SU-DHL-6 (cell line): ENCODE measurements around the gene TAS2R10.

ENCODE experiments used
- H2AFZ ChIP-seq: fragments of 200-600 bp; sonication (generic); 2 replicates; pipeline ENCODE4 v1.6.1; 2014; ENCODE audit warnings: low read depth, mild to moderate bottlenecking, moderate library complexity, mixed read lengths, antibody characterized with exemption, low read length; ENCODE audit not compliant: severe bottlenecking
- H3F3A ChIP-seq: fragments of 200-600 bp; shearing (Covaris generic); 2 replicates; pipeline ENCODE4 v1.6.0; 2016; ENCODE audit warnings: antibody characterized with exemption, mild to moderate bottlenecking; ENCODE audit not compliant: insufficient read depth
- H3K27ac ChIP-seq: fragments of 200-600 bp; sonication (generic); 2 replicates; pipeline ENCODE4 v1.5.1; 2016; ENCODE audit warnings: low read depth, mild to moderate bottlenecking, low read length, moderate library complexity, mixed read lengths
- H3K27me3 ChIP-seq: fragments of 200-600 bp; sonication (generic), shearing (Covaris generic); 2 replicates; pipeline ENCODE4 v1.6.0; 2014; ENCODE audit warnings: mild to moderate bottlenecking, low read length
- H3K36me3 ChIP-seq: fragments of 200-600 bp; sonication (generic); 2 replicates; pipeline ENCODE4 v1.6.1; 2014; ENCODE audit warnings: mild to moderate bottlenecking, low read length, mixed read lengths
- H3K4me2 ChIP-seq: fragments of 300-600, 200-600 bp; shearing (Covaris generic), sonication (generic); 2 replicates; pipeline ENCODE4 v1.6.0; 2014; ENCODE audit warnings: low read length, low read depth, mild to moderate bottlenecking; ENCODE audit not compliant: poor library complexity, severe bottlenecking
- H3K4me3 ChIP-seq: fragments of 200-600 bp; sonication (generic); 2 replicates; pipeline ENCODE4 v1.5.1; 2014; ENCODE audit warnings: antibody characterized with exemption, low read length, mild to moderate bottlenecking, mixed read lengths; ENCODE audit not compliant: insufficient read depth, poor library complexity, severe bottlenecking
- H3K79me2 ChIP-seq: fragments of 200-600 bp; sonication (generic); 2 replicates; pipeline ENCODE4 v1.6.1; 2014; ENCODE audit warnings: mild to moderate bottlenecking, low read length, moderate library complexity; ENCODE audit not compliant: insufficient read depth
- H3K9ac ChIP-seq: fragments of 200-600 bp; sonication (generic); 2 replicates; pipeline ENCODE4 v1.7.0; 2014; ENCODE audit warnings: mild to moderate bottlenecking, low read length
- H3K9me2 ChIP-seq: fragments of 200-600 bp; sonication (generic); replicated peaks from 2 replicates; pipeline ENCODE4 v1.6.1; 2014; ENCODE audit warnings: low read length; ENCODE audit not compliant: insufficient read depth
- H3K9me3 ChIP-seq: fragments of 200-600 bp; sonication (generic); 2 replicates; pipeline ENCODE4 v1.6.1; 2014; ENCODE audit warnings: low read length, mixed read lengths; ENCODE audit not compliant: insufficient read depth
- H4K20me1 ChIP-seq: fragments of 200-600 bp; sonication (generic); 2 replicates; pipeline ENCODE4 v1.6.1; 2014; ENCODE audit warnings: low read depth, mild to moderate bottlenecking, antibody characterized with exemption, low read length, moderate library complexity, mixed read lengths
- EZH2phosphoT487 ChIP-seq: fragments of 200-600 bp; sonication (generic), shearing (Covaris generic); conservative IDR thresholded peaks from 2 replicates; pipeline ENCODE4 v1.6.1; 2018; ENCODE audit warnings: mild to moderate bottlenecking, antibody characterized with exemption, low read length, moderate library complexity, mixed read lengths
- TF ChIP-seq, protein P1 (sequence below): fragments of 200-600 bp; sonication (generic); IDR thresholded peaks from one replicate; pipeline ENCODE4 v1.5.1; 2017; ENCODE audit warnings: antibody characterized with exemption, mild to moderate bottlenecking, low read length, moderate library complexity; ENCODE audit not compliant: insufficient read depth, poor library complexity, severe bottlenecking

Gene TAS2R10

DNA sequence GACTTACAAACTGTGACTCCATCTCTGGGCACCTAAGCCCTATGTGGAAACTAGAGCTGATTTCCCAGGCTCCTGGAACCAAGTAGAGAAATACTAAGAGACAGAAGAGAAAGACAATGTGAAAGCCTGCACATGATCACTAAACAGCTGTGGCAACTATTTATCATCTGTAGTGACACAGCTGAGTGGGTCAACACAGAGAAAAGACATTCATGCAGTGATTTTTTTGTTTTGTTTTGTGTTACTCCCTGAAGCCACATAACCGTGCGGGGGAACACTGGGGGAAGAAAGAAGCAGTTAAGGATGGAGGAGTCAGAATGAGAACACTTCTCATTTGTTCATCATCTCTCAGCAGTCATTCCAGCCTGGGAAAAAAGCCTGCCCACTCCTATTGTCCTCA is 21.6 kb upstream of the TAS2R10 start:
- no peaks in the 10 kb centered on the region for H3K36me3 ChIP-seq
- no peak overlapping the region for H2AFZ ChIP-seq
- no peak overlapping the region for H3K9ac ChIP-seq
- no peaks in the 10 kb centered on the region for H3K9me2 ChIP-seq
- H3K27me3 ChIP-seq, result no peaks in the 10 kb centered on the region
- H3F3A ChIP-seq, result no peaks in the 10 kb centered on the region
- H3K79me2 ChIP-seq, result no peaks in the 10 kb centered on the region
- H3K4me2 ChIP-seq, result no peak overlapping the region
- H3K9me3 ChIP-seq, result no peaks in the 10 kb centered on the region
- no peak for TF ChIP-seq EZH2phosphoT487
- TF ChIP-seq, protein P1, sequence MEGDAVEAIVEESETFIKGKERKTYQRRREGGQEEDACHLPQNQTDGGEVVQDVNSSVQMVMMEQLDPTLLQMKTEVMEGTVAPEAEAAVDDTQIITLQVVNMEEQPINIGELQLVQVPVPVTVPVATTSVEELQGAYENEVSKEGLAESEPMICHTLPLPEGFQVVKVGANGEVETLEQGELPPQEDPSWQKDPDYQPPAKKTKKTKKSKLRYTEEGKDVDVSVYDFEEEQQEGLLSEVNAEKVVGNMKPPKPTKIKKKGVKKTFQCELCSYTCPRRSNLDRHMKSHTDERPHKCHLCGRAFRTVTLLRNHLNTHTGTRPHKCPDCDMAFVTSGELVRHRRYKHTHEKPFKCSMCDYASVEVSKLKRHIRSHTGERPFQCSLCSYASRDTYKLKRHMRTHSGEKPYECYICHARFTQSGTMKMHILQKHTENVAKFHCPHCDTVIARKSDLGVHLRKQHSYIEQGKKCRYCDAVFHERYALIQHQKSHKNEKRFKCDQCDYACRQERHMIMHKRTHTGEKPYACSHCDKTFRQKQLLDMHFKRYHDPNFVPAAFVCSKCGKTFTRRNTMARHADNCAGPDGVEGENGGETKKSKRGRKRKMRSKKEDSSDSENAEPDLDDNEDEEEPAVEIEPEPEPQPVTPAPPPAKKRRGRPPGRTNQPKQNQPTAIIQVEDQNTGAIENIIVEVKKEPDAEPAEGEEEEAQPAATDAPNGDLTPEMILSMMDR, result no peak
- no peaks in the 10 kb centered on the region for H4K20me1 ChIP-seq
- H3K27ac ChIP-seq, result no peak overlapping the region
- H3K4me3 ChIP-seq, result no peak overlapping the region

DNA sequence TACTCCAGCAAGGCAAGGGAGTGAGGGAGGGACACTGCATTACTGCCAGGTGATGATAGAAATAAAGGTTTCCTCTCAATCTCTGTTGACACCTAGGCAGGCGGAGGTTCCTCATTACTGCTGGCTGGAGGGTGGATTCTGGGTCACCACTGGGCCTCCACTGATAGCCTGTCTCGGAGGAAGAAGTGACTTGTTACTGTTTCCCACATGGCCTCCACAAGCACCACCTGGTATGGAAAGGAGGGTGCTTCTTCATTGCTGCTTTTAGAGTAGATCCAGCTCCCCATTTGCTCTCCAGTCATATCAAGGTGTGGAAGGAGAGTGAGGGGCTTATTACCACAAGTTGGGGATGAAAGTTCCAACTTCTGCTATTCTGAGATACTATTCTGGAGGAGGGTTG is 16.7 kb upstream of the TAS2R10 start:
- Histone ChIP-seq H4K20me1 (no peaks in the 10 kb centered on the region), H3K9me2 (no peaks in the 10 kb centered on the region), H3K27me3 (no peaks in the 10 kb centered on the region), H3K9ac (no peak overlapping the region), H3K4me2 (no peak overlapping the region), H3K36me3 (no peaks in the 10 kb centered on the region), H3K27ac (no peak overlapping the region), H3K4me3 (no peak overlapping the region), H3K79me2 (no peaks in the 10 kb centered on the region), H2AFZ (no peak overlapping the region), H3F3A (no peaks in the 10 kb centered on the region), H3K9me3 (no peaks in the 10 kb centered on the region)
- TF ChIP-seq, protein P1, result no peak
- TF ChIP-seq EZH2phosphoT487, result no peak

DNA sequence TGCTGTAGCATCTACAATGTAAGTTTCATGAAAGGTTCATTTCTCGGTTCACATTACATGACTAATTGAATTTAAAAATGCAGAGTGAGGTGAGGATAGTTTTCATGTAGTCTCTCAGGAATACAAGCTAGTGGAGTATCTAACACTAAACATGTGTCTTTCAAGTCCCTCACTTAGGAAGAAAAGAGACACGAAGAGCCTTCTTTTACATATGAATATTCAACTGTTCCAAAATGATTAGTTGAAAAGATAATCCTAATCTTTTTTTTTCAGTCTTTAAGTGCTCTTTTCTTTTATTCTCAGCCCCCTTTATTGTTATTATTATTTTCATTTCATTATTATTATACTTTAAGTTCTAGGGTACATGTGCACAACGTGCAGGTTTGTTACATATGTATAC is 12.3 kb upstream of the TAS2R10 start:
- Histone ChIP-seq H3K9me2 (no peaks in the 10 kb centered on the region), H3K4me2 (no peak overlapping the region), H3K27me3 (no peaks in the 10 kb centered on the region), H3K36me3 (no peaks in the 10 kb centered on the region), H4K20me1 (no peaks in the 10 kb centered on the region), H3K9ac (no peak overlapping the region), H3K9me3 (no peaks in the 10 kb centered on the region), H3F3A (no peaks in the 10 kb centered on the region), H2AFZ (no peak overlapping the region), H3K27ac (no peak overlapping the region), H3K4me3 (no peak overlapping the region), H3K79me2 (no peaks in the 10 kb centered on the region)
- TF ChIP-seq, protein P1, result no peak

DNA sequence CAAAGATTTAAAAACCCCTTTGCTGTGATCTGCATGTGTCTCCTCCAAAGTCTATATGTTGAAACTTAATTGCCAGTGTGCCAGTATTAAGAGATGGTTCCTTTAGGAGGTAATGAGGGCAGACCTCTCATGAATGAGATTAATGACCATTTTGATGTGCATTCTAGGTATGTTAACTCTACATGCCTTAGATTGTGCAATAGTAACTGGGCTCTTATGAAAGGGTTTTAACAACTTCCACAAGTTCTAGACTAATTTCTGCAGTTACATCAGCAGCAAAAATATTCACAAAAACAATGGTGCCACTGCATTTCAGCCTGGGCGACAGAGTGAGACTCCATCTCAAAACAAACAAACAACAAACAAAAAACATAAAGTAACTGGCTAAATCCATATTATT is 3.8 kb upstream of the TAS2R10 start:
- Histone ChIP-seq H3K27me3 (no peaks in the 10 kb centered on the region), H3F3A (no peaks in the 10 kb centered on the region), H3K9ac (no peak overlapping the region), H3K4me3 (no peak overlapping the region), H4K20me1 (no peaks in the 10 kb centered on the region), H3K36me3 (no peaks in the 10 kb centered on the region), H2AFZ (no peak overlapping the region), H3K27ac (no peak overlapping the region), H3K79me2 (no peaks in the 10 kb centered on the region), H3K9me3 (no peaks in the 10 kb centered on the region), H3K9me2 (no peaks in the 10 kb centered on the region), H3K4me2 (no peak overlapping the region)
- TF ChIP-seq EZH2phosphoT487, result no peak
